ENCODE measurements around the gene RNF223.

RNF223 gene

DNA sequence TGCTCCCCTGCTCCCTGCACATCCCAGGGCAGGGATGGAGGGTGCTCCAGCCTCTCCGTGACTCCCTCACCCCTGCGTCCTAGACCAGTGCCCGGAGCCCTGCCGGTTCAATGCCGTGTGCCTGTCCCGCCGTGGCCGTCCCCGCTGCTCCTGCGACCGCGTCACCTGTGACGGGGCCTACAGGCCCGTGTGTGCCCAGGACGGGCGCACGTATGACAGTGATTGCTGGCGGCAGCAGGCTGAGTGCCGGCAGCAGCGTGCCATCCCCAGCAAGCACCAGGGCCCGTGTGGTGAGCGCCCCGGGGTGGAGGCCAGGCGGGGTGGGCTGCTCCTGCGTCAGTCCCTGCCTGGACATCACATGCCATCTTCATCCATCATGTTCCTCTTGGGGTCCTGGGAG, 32.2 kb downstream of the RNF223 start:
- no peaks in the 10 kb centered on the region for H3K36me3 ChIP-seq (replicated peaks; ENCODE audit: insufficient read depth, low read length)

DNA sequence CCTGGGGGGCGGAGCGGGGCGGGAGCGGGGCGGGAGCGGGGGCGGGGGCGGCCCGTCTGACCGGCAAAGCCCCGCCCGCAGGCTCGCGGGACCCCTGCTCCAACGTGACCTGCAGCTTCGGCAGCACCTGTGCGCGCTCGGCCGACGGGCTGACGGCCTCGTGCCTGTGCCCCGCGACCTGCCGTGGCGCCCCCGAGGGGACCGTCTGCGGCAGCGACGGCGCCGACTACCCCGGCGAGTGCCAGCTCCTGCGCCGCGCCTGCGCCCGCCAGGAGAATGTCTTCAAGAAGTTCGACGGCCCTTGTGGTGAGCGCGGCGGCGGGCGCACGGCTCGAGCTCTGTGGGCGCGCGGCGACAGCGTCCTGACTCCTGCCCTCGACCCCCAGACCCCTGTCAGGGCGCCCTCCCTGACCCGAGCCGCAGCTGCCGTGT, 33.0 kb downstream of the RNF223 start:
- no peak overlapping the region for H2AFZ ChIP-seq (ENCODE audit: low read length)
- H4K20me1 ChIP-seq (ENCODE audit: insufficient read depth, low read length): no peaks in the 10 kb centered on the region
- no peak for DNase-seq
- no peaks in the 10 kb centered on the region for H3K36me3 ChIP-seq (replicated peaks; ENCODE audit: insufficient read depth, low read length)
- H3K9ac ChIP-seq (ENCODE audit: low read length): no peak overlapping the region
- H3K27ac ChIP-seq (ENCODE audit: low read length): no peak overlapping the region
- no peak overlapping the region for H3K4me3 ChIP-seq (ENCODE audit: low read length)
- H3K4me1 ChIP-seq (ENCODE audit: low read length): no peaks in the 10 kb centered on the region
- TF ChIP-seq EZH2 (optimal IDR thresholded peaks at IDR 0.05; ENCODE audit: low read depth, low read length): no peak
- no peak for TF ChIP-seq CTCF (IDR thresholded peaks at IDR 0.05; ENCODE audit: low read length)
- no peak for TF ChIP-seq EZH2phosphoT487 (IDR thresholded peaks at IDR 0.05; ENCODE audit: low read length)
- peaks cover 82% of the 10 kb centered on the region for H3K27me3 ChIP-seq (replicated peaks; ENCODE audit: insufficient read depth, low read length)
- H3K4me2 ChIP-seq (ENCODE audit: low read depth, low read length): no peak overlapping the region
- H3K9me3 ChIP-seq (replicated peaks; ENCODE audit: insufficient read depth, low read length): no peaks in the 10 kb centered on the region
- no peaks in the 10 kb centered on the region for H3F3A ChIP-seq (ENCODE audit: insufficient read depth, low read length)
- no peaks in the 10 kb centered on the region for H3K79me2 ChIP-seq (ENCODE audit: low read length)
- no peaks in the 10 kb centered on the region for H3K9me2 ChIP-seq (replicated peaks; ENCODE audit: insufficient read depth, low read length)

More for the DNA sequence above, 32.2 kb downstream of the RNF223 start:
- Histone ChIP-seq H3K4me2 (ENCODE audit: low read depth, low read length) (no peak overlapping the region), H2AFZ (ENCODE audit: low read length) (no peak overlapping the region), H3K9ac (ENCODE audit: low read length) (no peak overlapping the region), H3F3A (ENCODE audit: insufficient read depth, low read length) (no peaks in the 10 kb centered on the region), H3K9me3 (replicated peaks; ENCODE audit: insufficient read depth, low read length) (no peaks in the 10 kb centered on the region), H3K79me2 (ENCODE audit: low read length) (no peaks in the 10 kb centered on the region), H3K9me2 (replicated peaks; ENCODE audit: insufficient read depth, low read length) (no peaks in the 10 kb centered on the region), H4K20me1 (ENCODE audit: insufficient read depth, low read length) (no peaks in the 10 kb centered on the region), H3K27me3 (replicated peaks; ENCODE audit: insufficient read depth, low read length) (peaks cover 81% of the 10 kb centered on the region), H3K4me3 (ENCODE audit: low read length) (no peak overlapping the region), H3K27ac (ENCODE audit: low read length) (no peak overlapping the region), H3K4me1 (ENCODE audit: low read length) (no peaks in the 10 kb centered on the region)
- TF ChIP-seq EZH2 (optimal IDR thresholded peaks at IDR 0.05; ENCODE audit: low read depth, low read length): no peak
- TF ChIP-seq EZH2phosphoT487 (IDR thresholded peaks at IDR 0.05; ENCODE audit: low read length): no peak
- TF ChIP-seq CTCF (IDR thresholded peaks at IDR 0.05; ENCODE audit: low read length): no peak
- no peak for DNase-seq

GRCh38 chr1:1040004-1040991, 33.8 kb downstream of the RNF223 start:
- Histone ChIP-seq H3K79me2 (ENCODE audit: low read length) (no peaks in the 10 kb centered on the region), H3K27me3 (replicated peaks; ENCODE audit: insufficient read depth, low read length) (peaks cover 82% of the 10 kb centered on the region), H3K4me2 (ENCODE audit: low read depth, low read length) (no peak overlapping the region), H4K20me1 (ENCODE audit: insufficient read depth, low read length) (no peaks in the 10 kb centered on the region), H3K9me2 (replicated peaks; ENCODE audit: insufficient read depth, low read length) (no peaks in the 10 kb centered on the region), H3K27ac (ENCODE audit: low read length) (no peak overlapping the region), H3K9ac (ENCODE audit: low read length) (no peak overlapping the region), H3F3A (ENCODE audit: insufficient read depth, low read length) (no peaks in the 10 kb centered on the region), H2AFZ (ENCODE audit: low read length) (no peak overlapping the region), H3K36me3 (replicated peaks; ENCODE audit: insufficient read depth, low read length) (no peaks in the 10 kb centered on the region), H3K9me3 (replicated peaks; ENCODE audit: insufficient read depth, low read length) (no peaks in the 10 kb centered on the region), H3K4me1 (ENCODE audit: low read length) (no peaks in the 10 kb centered on the region), H3K4me3 (ENCODE audit: low read length) (no peak overlapping the region)
- DNase-seq: no peak
- no peak for TF ChIP-seq EZH2 (optimal IDR thresholded peaks at IDR 0.05; ENCODE audit: low read depth, low read length)
- TF ChIP-seq EZH2phosphoT487 (IDR thresholded peaks at IDR 0.05; ENCODE audit: low read length): no peak
- no peak for TF ChIP-seq CTCF (IDR thresholded peaks at IDR 0.05; ENCODE audit: low read length)

All from MM.1S (cell line).